HL-60 (cell line): Measurements from ENCODE around the gene ORM2.

Experiments used
- DNase-seq, 2 experiments: peaks; one replicate each; pipeline ENCODE4 v3.0.0-alpha.2; 2010 to 2020; ENCODE audit warnings: low read depth in 1 of 2, low spot score in 1 of 2
- H3K27ac ChIP-seq: fragments of 250-450 bp; sonication (Bioruptor Pico); replicated peaks from 2 replicates; pipeline ENCODE4 v1.5.1; 2020; ENCODE audit warnings: mild to moderate bottlenecking, moderate library complexity
- H3K27me3 ChIP-seq: fragments of 250-450 bp; sonication (Bioruptor Pico); 2 replicates; pipeline ENCODE4 v1.5.1; 2021; ENCODE audit warnings: mild to moderate bottlenecking, moderate library complexity; ENCODE audit not compliant: insufficient read depth, poor library complexity, severe bottlenecking
- H3K4me3 ChIP-seq: replicated peaks from 2 replicates; pipeline ENCODE4 v1.5.1; 2011; ENCODE audit warnings: mild to moderate bottlenecking, control low read depth, low read length; ENCODE audit not compliant: insufficient read depth
- GABPA ChIP-seq: IDR thresholded peaks from 2 replicates; pipeline ENCODE4 v1.6.1; 2012; ENCODE audit warnings: low read depth
- POLR2AphosphoS5 ChIP-seq: IDR thresholded peaks from 2 replicates; pipeline ENCODE4 v1.6.1; 2012; ENCODE audit warnings: low read depth
- SPI1 ChIP-seq: IDR thresholded peaks from 2 replicates; pipeline ENCODE4 v1.6.1; 2012; ENCODE audit warnings: low read depth, mild to moderate bottlenecking, borderline replicate concordance
- TF ChIP-seq, protein P1 (sequence below): IDR thresholded peaks from one replicate; pipeline ENCODE4 v1.5.1; 2011; ENCODE audit warnings: low read length, control low read depth, inconsistent platforms; ENCODE audit not compliant: insufficient read depth
- TF ChIP-seq, protein P2 (sequence below): IDR thresholded peaks from 2 replicates; pipeline ENCODE4 v1.6.1; 2012; ENCODE audit warnings: low read depth; ENCODE audit not compliant: insufficient replicate concordance

The ORM2 gene

DNA sequence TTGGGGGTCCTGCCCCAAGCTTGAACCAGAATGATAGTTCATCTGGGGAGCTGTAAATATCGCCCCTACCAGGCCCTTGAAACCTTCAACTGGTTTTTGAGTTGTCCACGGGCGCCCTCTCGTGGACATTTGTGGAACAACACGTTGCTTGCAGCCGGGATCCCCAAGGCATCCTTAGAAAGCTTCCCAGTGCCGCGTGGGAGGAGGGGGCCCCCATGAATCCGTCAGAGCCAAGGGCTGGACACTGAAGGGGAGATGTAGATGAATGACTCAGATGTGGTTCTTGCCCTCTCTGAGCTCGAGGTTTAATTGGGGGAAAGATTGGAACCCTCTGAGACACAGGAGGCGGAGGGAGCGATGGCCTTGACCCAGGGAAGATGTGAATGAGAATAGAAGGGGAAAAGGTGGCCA is 38.6 kb upstream of the ORM2 start:
- TF ChIP-seq, protein P1, sequence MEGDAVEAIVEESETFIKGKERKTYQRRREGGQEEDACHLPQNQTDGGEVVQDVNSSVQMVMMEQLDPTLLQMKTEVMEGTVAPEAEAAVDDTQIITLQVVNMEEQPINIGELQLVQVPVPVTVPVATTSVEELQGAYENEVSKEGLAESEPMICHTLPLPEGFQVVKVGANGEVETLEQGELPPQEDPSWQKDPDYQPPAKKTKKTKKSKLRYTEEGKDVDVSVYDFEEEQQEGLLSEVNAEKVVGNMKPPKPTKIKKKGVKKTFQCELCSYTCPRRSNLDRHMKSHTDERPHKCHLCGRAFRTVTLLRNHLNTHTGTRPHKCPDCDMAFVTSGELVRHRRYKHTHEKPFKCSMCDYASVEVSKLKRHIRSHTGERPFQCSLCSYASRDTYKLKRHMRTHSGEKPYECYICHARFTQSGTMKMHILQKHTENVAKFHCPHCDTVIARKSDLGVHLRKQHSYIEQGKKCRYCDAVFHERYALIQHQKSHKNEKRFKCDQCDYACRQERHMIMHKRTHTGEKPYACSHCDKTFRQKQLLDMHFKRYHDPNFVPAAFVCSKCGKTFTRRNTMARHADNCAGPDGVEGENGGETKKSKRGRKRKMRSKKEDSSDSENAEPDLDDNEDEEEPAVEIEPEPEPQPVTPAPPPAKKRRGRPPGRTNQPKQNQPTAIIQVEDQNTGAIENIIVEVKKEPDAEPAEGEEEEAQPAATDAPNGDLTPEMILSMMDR, result peak; percentile 58
- TF ChIP-seq, protein P2, sequence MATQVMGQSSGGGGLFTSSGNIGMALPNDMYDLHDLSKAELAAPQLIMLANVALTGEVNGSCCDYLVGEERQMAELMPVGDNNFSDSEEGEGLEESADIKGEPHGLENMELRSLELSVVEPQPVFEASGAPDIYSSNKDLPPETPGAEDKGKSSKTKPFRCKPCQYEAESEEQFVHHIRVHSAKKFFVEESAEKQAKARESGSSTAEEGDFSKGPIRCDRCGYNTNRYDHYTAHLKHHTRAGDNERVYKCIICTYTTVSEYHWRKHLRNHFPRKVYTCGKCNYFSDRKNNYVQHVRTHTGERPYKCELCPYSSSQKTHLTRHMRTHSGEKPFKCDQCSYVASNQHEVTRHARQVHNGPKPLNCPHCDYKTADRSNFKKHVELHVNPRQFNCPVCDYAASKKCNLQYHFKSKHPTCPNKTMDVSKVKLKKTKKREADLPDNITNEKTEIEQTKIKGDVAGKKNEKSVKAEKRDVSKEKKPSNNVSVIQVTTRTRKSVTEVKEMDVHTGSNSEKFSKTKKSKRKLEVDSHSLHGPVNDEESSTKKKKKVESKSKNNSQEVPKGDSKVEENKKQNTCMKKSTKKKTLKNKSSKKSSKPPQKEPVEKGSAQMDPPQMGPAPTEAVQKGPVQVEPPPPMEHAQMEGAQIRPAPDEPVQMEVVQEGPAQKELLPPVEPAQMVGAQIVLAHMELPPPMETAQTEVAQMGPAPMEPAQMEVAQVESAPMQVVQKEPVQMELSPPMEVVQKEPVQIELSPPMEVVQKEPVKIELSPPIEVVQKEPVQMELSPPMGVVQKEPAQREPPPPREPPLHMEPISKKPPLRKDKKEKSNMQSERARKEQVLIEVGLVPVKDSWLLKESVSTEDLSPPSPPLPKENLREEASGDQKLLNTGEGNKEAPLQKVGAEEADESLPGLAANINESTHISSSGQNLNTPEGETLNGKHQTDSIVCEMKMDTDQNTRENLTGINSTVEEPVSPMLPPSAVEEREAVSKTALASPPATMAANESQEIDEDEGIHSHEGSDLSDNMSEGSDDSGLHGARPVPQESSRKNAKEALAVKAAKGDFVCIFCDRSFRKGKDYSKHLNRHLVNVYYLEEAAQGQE, result no peak
- TF ChIP-seq SPI1, result no peak
- TF ChIP-seq GABPA, result no peak
- no peak for TF ChIP-seq POLR2AphosphoS5
- Histone ChIP-seq H3K27ac (no peak overlapping the region), H3K4me3 (no peak overlapping the region), H3K27me3 (no peaks in the 10 kb centered on the region)
- peak; percentile 47 to 59 for DNase-seq

- H3K4me3 ChIP-seq, result no peak overlapping the region
- TF ChIP-seq SPI1, result no peak
- TF ChIP-seq GABPA, result no peak
- TF ChIP-seq, protein P2, result no peak
- TF ChIP-seq, protein P1, result no peak
- no peak for TF ChIP-seq POLR2AphosphoS5
- H3K27ac ChIP-seq, result no peak overlapping the region
- no peak for DNase-seq
- no peaks in the 10 kb centered on the region for H3K27me3 ChIP-seq
These were observed 37.6 kb upstream of the ORM2 start for GRCh38 chr9:114291886-114292590.

GRCh38 chr9:114294664-114295063 is 35.0 kb upstream of the ORM2 start:
- DNase-seq, result no peak
- Histone ChIP-seq H3K27me3 (no peaks in the 10 kb centered on the region), H3K4me3 (no peak overlapping the region), H3K27ac (no peak overlapping the region)
- TF ChIP-seq GABPA (no peak), SPI1 (no peak), POLR2AphosphoS5 (no peak)
- TF ChIP-seq, protein P1, result no peak
- TF ChIP-seq, protein P2, result no peak
